C4-2B (cell line): ENCODE data around the gene UNC5C.
A peak's percentile ranks its signal among the peaks of the same experiment; 100 is the strongest.

Experiments used
- H3K27ac ChIP-seq: fragments of 450-650 bp; 2 replicates; pipeline ENCODE4 v1.5.1; 2017
- ZFX ChIP-seq: fragments of 450-650 bp; IDR thresholded peaks from 2 replicates; pipeline ENCODE4 v1.6.1; 2017
- TF ChIP-seq, protein P1 (sequence below): fragments of 450-650 bp; conservative IDR thresholded peaks from 2 replicates; pipeline ENCODE4 v1.5.1; 2017; ENCODE audit warnings: mild to moderate bottlenecking

The UNC5C gene

GRCh38 chr4:95517576-95518345 lies 31.0 kb downstream of the UNC5C start:
- no peak for TF ChIP-seq ZFX
- TF ChIP-seq, protein P1, sequence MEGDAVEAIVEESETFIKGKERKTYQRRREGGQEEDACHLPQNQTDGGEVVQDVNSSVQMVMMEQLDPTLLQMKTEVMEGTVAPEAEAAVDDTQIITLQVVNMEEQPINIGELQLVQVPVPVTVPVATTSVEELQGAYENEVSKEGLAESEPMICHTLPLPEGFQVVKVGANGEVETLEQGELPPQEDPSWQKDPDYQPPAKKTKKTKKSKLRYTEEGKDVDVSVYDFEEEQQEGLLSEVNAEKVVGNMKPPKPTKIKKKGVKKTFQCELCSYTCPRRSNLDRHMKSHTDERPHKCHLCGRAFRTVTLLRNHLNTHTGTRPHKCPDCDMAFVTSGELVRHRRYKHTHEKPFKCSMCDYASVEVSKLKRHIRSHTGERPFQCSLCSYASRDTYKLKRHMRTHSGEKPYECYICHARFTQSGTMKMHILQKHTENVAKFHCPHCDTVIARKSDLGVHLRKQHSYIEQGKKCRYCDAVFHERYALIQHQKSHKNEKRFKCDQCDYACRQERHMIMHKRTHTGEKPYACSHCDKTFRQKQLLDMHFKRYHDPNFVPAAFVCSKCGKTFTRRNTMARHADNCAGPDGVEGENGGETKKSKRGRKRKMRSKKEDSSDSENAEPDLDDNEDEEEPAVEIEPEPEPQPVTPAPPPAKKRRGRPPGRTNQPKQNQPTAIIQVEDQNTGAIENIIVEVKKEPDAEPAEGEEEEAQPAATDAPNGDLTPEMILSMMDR: no peak
- H3K27ac ChIP-seq: no peak overlapping the region

- H3K27ac ChIP-seq: no peak overlapping the region
- no peak for TF ChIP-seq ZFX
- TF ChIP-seq, protein P1: no peak
These were observed 32.2 kb downstream of the UNC5C start for GRCh38 chr4:95516528-95517017.

DNA sequence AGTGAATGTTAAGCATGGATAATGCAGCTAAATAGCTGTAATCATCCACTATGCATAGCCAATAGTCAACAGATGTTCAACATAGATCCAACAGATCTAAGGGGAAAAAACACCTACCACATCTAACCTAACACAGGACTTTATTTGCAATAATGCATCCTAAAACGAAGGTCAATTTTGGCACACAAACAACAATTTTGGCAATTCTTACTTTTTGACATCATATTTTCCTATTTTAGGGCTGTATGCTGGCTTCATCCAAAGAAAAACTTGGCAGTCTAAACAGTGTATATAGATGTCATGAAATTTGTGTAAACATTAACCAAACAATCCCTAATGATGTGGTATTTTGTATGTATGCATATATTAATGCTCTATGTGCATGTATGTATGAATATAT lies 33.2 kb downstream of the UNC5C start:
- TF ChIP-seq ZFX: no peak
- TF ChIP-seq, protein P1: no peak

DNA sequence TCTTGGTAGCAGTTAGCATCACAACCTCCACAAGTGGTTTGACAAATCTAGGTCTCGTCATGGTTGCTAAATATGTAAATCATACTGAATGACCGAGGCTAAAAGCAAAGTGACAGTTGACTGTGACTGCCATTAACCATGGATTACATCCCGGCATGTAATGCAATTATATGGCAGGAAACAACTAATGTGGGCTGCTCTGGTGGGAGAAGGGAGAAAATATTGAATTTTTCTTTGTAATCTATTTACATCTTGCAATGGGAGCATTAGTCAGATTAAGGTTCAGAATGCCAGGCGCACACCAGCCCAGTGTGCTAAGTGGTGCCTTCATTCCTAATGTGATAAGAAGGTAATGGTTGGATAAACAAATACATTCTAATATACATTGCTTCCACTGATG lies 35.8 kb downstream of the UNC5C start:
- no peak overlapping the region for H3K27ac ChIP-seq
- TF ChIP-seq ZFX: no peak
- TF ChIP-seq, protein P1: no peak

More for the DNA sequence above, 33.2 kb downstream of the UNC5C start:
- no peak overlapping the region for H3K27ac ChIP-seq

- H3K27ac ChIP-seq: no peak overlapping the region
- no peak for TF ChIP-seq ZFX
- TF ChIP-seq, protein P1: no peak
These were observed 37.3 kb downstream of the UNC5C start for GRCh38 chr4:95511477-95511876.

GRCh38 chr4:95510877-95511276 lies 37.9 kb downstream of the UNC5C start:
- no peak for TF ChIP-seq ZFX
- TF ChIP-seq, protein P1: no peak
- no peak overlapping the region for H3K27ac ChIP-seq

DNA sequence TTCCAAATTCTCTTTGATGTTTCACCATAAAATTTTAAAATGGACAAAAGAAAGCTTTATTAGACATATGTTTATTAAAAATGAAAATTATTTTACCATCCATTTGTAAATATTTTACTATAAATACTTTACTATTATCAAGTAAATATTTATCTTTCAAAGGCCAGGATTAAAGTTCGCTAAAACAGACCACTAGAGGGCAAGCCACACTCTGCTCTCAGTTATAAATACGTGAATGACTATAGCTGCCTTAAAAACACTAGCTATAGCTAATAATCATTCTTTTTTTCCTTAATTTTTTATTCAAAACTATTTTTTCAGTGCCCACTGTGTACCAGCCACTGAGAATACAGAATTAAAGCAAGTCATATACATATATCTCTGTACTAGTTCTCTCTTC lies 38.6 kb downstream of the UNC5C start:
- no peak overlapping the region for H3K27ac ChIP-seq
- no peak for TF ChIP-seq ZFX
- TF ChIP-seq, protein P1: peak; percentile 53
